Sigmoid colon (tissue), 7 donors: ENCODE data around the gene CASQ2. TPM values are rescaled to one million over a fixed set of nuclear protein-coding genes. Genes with fewer than 3 reads are reported as not detected.
A peak's percentile ranks its signal among the peaks of the same experiment; 100 is the strongest.

Experiments
- DNase-seq: peaks from one replicate; pipeline ENCODE4 v3.0.0-alpha.2; 2019
- H3K27ac ChIP-seq, 4 donors: fragments of 200-600 bp; sonication (generic); one replicate each; pipeline ENCODE4 v1.5.1; 2016 to 2019; ENCODE audit warnings: mild to moderate bottlenecking in 1 of 4
- H3K27me3 ChIP-seq, 3 donors: fragments of 200-600 bp; sonication (generic); one replicate each; pipeline ENCODE4 v1.5.1; 2019; ENCODE audit warnings: mild to moderate bottlenecking in 1 of 3
- H3K36me3 ChIP-seq, 4 donors: fragments of 200-600 bp; sonication (generic); one replicate each; pipeline ENCODE4 v1.5.1; 2016 to 2019
- H3K4me1 ChIP-seq, 4 donors: fragments of 200-600 bp; sonication (generic); one replicate each; pipeline ENCODE4 v1.5.1; 2017 to 2019
- H3K4me3 ChIP-seq, 4 donors: fragments of 200-600 bp; sonication (generic); one replicate each; pipeline ENCODE4 v1.5.1; 2017 to 2019; ENCODE audit warnings: mild to moderate bottlenecking in 2 of 4, moderate library complexity in 1 of 4
- H3K9me3 ChIP-seq, 4 donors: fragments of 200-600 bp in 3 of 4; sonication (generic) in 3 of 4; one replicate each; pipeline versions ENCODE4 v1.5.1 to v1.6.1; 2013 to 2019
- EP300 ChIP-seq, 4 donors: sonication (generic); formaldehyde crosslinking; IDR thresholded peaks; one replicate each; pipeline ENCODE4 v1.6.1; 2017; ENCODE audit warnings: antibody characterized with exemption in 4 of 4
- POLR2A ChIP-seq, 2 donors: fragments of 450-650 bp; IDR thresholded peaks; one replicate each; pipeline ENCODE4 v1.6.1; 2016; ENCODE audit warnings: antibody characterized with exemption in 2 of 2, mild to moderate bottlenecking in 2 of 2, moderate library complexity in 2 of 2
- POLR2AphosphoS5 ChIP-seq, 4 donors: sonication (generic); formaldehyde crosslinking; IDR thresholded peaks; one replicate each; pipeline ENCODE4 v1.6.1; 2017; ENCODE audit warnings: antibody characterized with exemption in 4 of 4
- WGBS, 2 donors: extraction: QIAGEN DNeasy Blood & Tissue Kit; methylation state at CpG; one replicate each; pipeline ENCODE4 v1.1.7; 2013; 5-methylcytosine and 5-hydroxymethylcytosine counted together
- intact Hi-C: fragments of 100-400 bp; cut with DNase I; formaldehyde crosslinking; loops from one replicate; pipeline ENCODE4 v1.15.1; 2023
- polyA plus RNA-seq, 3 donors: library from polyadenylated mRNA; stranded (reverse); fragments of 200-250 nt; gene quantifications; one replicate each; pipeline ENCODE4 v1.2.3, GENCODE V29; 2013
- total RNA-seq, 4 donors: library from RNA; depleted of rRNA; stranded (reverse); fragments of >200 nt; gene quantifications; one replicate each; pipeline ENCODE4 v1.1.0, GENCODE V29; 2016
- TF ChIP-seq, protein P1 (sequence below), 4 experiments: fragments of 450-650 bp in 3 of 4; fragments of 200-600 bp in 1 of 4; IDR thresholded peaks; one replicate each; pipeline ENCODE4 v1.5.1; 2016 to 2019; ENCODE audit warnings: antibody characterized with exemption in 4 of 4, mild to moderate bottlenecking in 3 of 4, moderate library complexity in 2 of 4
- donor health status: healthy with polysubstance abuse.
- donor health status: Bipolar disorder and iron deficiency.
- donor health status: healthy.

The CASQ2 gene
- total and polyA plus RNA-seq, 7 donors, result 0.46 to 160 (median 58.3) TPM

DNA sequence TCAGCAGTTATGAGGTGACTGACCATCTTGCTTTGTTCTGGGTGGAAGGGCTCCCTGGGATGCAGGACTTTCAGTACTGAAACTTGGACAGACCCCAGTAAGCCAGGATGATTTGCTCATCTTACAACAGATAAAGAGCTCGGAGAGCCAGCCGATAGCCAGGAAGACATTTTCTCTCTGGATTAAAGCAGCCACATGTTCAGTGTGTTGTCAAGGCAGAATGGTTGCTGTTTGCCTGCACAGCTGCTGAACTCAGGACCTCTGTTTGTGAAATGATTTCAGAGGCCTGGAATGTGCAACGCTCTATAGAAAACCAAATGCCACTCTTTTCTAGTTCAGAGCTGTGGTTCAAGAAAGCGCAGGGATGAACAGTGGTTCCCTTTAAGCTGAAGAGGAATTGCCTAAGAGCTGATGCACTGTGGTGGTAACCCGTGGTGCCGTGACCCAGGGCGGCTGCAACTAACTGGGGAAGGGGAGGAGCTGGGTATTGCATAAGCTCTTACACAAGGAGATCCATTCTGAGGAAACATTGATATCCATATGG, 40.7 kb downstream of the CASQ2 start:
- intact Hi-C loops, result no loop called here
- 70 to 79% methylated on average over 7 of the region's 7 CpGs for WGBS, 2 donors

DNA sequence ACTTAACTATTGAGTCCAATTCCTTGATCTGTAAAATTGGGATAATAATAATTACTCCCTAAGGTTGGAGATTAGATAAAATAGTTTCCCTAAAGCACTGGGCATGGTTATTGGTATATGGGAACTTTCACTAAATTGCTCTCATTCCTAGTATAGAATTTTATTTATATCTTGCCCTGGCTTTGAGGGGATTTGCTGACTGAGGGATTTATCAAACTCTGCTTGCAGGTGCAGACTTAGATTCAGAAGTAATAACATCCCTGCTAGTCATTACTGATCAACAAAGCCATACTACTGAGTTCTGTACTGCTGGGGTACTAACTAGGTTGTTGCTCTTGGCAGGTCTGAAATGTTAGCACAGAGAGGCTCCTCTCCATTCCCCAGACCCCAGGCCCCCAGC, 41.9 kb downstream of the CASQ2 start:
- Histone ChIP-seq H3K9me3 (no peaks in the 10 kb centered on the region), H3K36me3 (peaks cover 0 to 28% (median 0%) of the 10 kb centered on the region in 4 donors), H3K4me3 (no peak overlapping the region), H3K27me3 (no peaks in the 10 kb centered on the region), H3K4me1 (peaks cover 0 to 16% (median 11%) of the 10 kb centered on the region in 4 donors), H3K27ac (peak overlapping the region; percentile 64 to 80 (median 73))
- DNase-seq, result no peak
- intact Hi-C loops, result no loop called here
- TF ChIP-seq, protein P1, sequence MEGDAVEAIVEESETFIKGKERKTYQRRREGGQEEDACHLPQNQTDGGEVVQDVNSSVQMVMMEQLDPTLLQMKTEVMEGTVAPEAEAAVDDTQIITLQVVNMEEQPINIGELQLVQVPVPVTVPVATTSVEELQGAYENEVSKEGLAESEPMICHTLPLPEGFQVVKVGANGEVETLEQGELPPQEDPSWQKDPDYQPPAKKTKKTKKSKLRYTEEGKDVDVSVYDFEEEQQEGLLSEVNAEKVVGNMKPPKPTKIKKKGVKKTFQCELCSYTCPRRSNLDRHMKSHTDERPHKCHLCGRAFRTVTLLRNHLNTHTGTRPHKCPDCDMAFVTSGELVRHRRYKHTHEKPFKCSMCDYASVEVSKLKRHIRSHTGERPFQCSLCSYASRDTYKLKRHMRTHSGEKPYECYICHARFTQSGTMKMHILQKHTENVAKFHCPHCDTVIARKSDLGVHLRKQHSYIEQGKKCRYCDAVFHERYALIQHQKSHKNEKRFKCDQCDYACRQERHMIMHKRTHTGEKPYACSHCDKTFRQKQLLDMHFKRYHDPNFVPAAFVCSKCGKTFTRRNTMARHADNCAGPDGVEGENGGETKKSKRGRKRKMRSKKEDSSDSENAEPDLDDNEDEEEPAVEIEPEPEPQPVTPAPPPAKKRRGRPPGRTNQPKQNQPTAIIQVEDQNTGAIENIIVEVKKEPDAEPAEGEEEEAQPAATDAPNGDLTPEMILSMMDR (IDR thresholded peaks at IDR 0.05), result no peak
- TF ChIP-seq EP300 (IDR thresholded peaks at IDR 0.05), result no peak
- no peak for TF ChIP-seq POLR2AphosphoS5 (IDR thresholded peaks at IDR 0.05)
- TF ChIP-seq POLR2A (IDR thresholded peaks at IDR 0.05), result no peak

More for the DNA sequence above, 40.7 kb downstream of the CASQ2 start:
- peak; percentile 91 for DNase-seq
- peak overlapping the region; percentile 64 to 80 (median 73) for H3K27ac ChIP-seq
- TF ChIP-seq POLR2AphosphoS5 (IDR thresholded peaks at IDR 0.05), result peak; percentile 20 to 68 (median 40)
- TF ChIP-seq EP300 (IDR thresholded peaks at IDR 0.05), result no peak
- H3K4me3 ChIP-seq, result no peak overlapping the region
- peaks cover 0 to 16% (median 11%) of the 10 kb centered on the region in 4 donors for H3K4me1 ChIP-seq
- peaks cover 0 to 40% (median 2%) of the 10 kb centered on the region in 4 donors for H3K36me3 ChIP-seq
- H3K27me3 ChIP-seq, result no peaks in the 10 kb centered on the region
- no peaks in the 10 kb centered on the region for H3K9me3 ChIP-seq

DNA sequence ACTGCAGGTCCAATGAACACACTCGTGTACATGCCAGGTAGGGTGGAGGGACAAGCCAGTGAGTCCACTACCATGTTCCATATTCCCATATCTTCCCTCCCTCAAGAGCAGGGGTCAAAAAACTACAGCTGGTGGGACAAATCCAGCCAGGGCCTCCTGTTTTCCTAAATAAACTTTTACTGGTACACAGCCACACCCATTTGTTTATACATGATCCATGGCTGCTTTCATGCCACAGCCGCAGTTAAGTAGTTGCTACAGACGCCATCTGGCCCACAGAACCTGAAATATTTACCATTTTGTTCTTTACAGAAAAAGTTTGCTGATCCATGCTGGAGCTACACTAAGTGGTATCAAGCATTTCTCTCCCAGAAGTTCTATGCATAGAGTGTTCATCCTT, 42.4 kb downstream of the CASQ2 start:
- TF ChIP-seq, protein P1 (IDR thresholded peaks at IDR 0.05), result no peak
- TF ChIP-seq EP300 (IDR thresholded peaks at IDR 0.05), result no peak
- TF ChIP-seq POLR2A (IDR thresholded peaks at IDR 0.05), result no peak
- no peak for TF ChIP-seq POLR2AphosphoS5 (IDR thresholded peaks at IDR 0.05)
- H3K9me3 ChIP-seq, result no peaks in the 10 kb centered on the region
- peaks cover 0 to 26% (median 0%) of the 10 kb centered on the region in 4 donors for H3K36me3 ChIP-seq
- H3K27ac ChIP-seq, result peak overlapping the region; percentile 29 to 80 (median 70)
- intact Hi-C loops, result no loop called here
- WGBS, 2 donors, result 31 to 55% methylated on average over 3 of the region's 3 CpGs
- DNase-seq, result no peak
- H3K4me3 ChIP-seq, result no peak overlapping the region
- H3K4me1 ChIP-seq, result peaks cover 0 to 16% (median 11%) of the 10 kb centered on the region in 4 donors
- no peaks in the 10 kb centered on the region for H3K27me3 ChIP-seq

DNA sequence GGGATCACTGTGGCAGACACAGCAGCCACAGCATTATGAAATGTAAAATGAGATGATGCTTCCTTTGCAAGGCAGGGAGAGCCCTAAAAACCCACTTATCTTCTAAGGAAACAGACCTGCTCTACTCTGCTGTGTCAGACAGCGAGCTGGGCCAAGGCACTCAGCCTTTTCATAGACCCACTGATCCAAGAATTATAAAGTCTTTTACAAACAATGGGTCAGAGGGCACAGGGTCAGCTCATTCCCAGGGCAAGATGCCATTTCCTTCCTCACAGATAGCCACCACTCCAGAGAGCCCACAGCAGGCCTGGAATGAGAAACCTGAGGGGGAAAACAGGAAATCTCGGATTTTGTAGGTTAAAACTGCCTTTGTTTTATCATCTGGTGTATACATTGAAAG, 42.9 kb downstream of the CASQ2 start:
- TF ChIP-seq POLR2A (IDR thresholded peaks at IDR 0.05) (no peak), POLR2AphosphoS5 (IDR thresholded peaks at IDR 0.05) (no peak)
- TF ChIP-seq, protein P1 (IDR thresholded peaks at IDR 0.05), result no peak
- no peak overlapping the region for H3K4me3 ChIP-seq
- H3K36me3 ChIP-seq, result peaks cover 0 to 26% (median 0%) of the 10 kb centered on the region in 4 donors
- no peaks in the 10 kb centered on the region for H3K27me3 ChIP-seq
- no peaks in the 10 kb centered on the region for H3K9me3 ChIP-seq
- H3K4me1 ChIP-seq, result peaks cover 0 to 16% (median 11%) of the 10 kb centered on the region in 4 donors
- H3K27ac ChIP-seq, result peak overlapping the region; percentile 29 to 80 (median 70)
- WGBS, 2 donors, result 75 to 81% methylated on average over 2 of the region's 2 CpGs
- no peak for DNase-seq
- intact Hi-C loops, result no loop called here

DNA sequence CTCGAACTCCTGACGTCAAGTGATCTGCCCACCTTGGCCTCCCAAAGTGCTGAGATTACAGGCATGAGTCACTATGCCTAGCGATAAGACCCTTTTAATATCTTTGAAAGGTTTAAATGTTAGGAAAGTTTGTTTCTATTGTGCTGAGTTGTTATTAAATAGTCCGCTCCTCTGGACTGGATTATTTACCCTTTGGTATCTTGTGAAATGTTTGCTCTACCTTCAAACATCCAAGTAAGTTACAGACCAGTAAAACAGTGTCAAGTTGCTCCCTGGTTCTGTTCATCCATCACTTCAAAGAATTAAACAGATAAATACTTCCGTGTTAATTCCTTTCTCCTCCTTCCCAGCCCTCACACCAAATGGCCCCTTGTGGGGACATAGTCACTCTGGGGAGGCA, 44.8 kb downstream of the CASQ2 start:
- peaks cover 0 to 26% (median 0%) of the 10 kb centered on the region in 4 donors for H3K36me3 ChIP-seq
- peaks cover 0 to 16% (median 11%) of the 10 kb centered on the region in 4 donors for H3K4me1 ChIP-seq
- TF ChIP-seq, protein P1 (IDR thresholded peaks at IDR 0.05), result no peak
- TF ChIP-seq POLR2AphosphoS5 (IDR thresholded peaks at IDR 0.05) (no peak), EP300 (IDR thresholded peaks at IDR 0.05) (no peak), POLR2A (IDR thresholded peaks at IDR 0.05) (no peak)
- intact Hi-C loops, result no loop called here
- H3K27me3 ChIP-seq, result no peaks in the 10 kb centered on the region
- H3K4me3 ChIP-seq, result no peak overlapping the region
- no peaks in the 10 kb centered on the region for H3K9me3 ChIP-seq
- no peak overlapping the region for H3K27ac ChIP-seq
- DNase-seq, result no peak
- 82 to 85% methylated on average over 5 of the region's 5 CpGs for WGBS, 2 donors
